Retina (tissue), 1 donor: ENCODE data around the gene FRMPD2.
A peak's percentile ranks its signal among the peaks of the same experiment; 100 is the strongest.
"Not testable (repeated sequence)": the region's sequence is repeated elsewhere in the genome, so short reads cannot be mapped to it uniquely, and the experiment has no call there.

Experiments used
- DNase-seq: peaks from one replicate; pipeline ENCODE4 v3.0.0-alpha.2; 2016

Gene FRMPD2

DNA sequence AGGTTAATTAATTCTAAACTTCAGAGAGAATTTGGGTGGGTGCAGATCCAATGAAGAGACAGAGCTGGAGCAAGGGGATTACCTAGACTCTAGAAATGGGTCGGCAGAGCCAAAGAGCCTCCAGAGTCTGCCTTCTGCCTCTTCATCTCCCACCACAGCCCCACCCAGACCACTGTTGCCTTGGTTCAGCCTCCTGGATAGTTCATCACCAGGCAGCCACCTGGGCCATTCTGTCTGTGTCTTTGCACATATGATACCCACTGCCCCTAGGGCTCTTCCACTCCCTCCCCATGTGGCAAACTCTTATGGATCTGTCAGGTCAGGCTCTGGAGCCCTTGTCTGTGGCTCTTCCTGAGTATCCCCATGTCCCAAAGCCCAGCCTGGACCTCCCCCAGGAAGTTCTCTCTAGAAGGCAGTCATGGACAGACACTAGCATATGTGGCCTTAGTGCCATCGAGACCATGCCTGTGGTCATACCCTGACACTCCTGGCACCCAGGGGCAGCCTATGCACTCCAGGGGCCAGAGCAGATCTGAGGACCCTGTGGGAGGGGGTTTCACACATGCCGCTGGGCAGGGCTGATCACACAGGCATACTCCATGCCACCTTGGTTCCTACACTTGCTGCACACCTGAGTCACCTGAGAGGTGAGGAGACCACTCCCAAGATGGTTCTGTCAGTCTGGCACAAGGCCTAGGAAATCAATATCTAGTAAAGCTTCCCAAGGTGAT, 41.6 kb downstream of the FRMPD2 start:
- no peak for DNase-seq

DNA sequence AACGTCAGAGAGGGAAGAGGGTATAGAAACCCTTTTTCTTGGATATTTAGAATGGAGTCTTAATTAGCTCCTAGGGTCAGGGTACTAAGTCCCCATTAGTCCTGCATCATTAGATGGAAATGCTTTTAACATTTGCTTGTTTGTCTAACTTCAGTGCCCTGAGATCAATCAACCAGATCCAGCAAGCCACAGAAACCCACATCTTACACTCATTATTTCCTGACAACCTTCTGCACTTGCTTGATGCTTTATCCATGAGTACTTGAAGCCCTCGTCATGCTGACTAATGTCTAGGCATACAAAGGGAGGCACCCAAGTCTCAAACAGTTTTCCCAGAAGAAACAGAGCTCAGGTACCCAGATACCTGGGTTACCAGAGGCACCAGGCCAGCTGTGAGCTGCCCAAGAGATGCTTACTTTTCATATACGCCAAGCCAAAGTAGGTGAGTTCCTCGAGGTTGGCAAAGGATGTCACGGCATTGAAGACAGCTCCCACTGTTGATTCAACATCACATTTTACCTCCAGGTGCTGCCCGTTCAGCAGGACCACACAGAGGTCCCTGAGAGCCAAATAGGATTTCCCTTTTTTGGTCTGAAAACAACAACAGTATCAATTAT, 42.7 kb downstream of the FRMPD2 start:
- DNase-seq: no peak

- no peak for DNase-seq
Observed at GRCh38 chr10:48231178-48231577, 43.3 kb downstream of the FRMPD2 start.

DNA sequence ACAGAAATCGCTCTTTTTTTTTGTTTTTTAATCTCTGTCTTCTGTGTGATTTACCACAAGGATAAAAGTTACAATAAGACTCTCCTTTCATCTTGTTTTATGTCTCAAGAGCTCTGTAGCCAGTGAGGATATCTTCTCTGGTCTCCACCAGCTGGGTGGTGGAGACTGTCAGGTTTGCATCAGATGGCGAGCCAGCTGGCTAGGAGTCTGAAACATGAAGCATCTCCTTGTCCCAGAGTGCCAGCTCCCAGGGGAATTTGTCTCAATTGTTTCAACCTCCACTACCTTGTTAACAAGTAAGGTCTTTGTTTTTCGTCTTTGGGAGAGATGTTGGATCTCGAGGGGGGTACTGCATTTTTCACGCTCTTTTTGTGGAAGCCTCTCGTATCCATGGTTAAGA, 47.3 kb downstream of the FRMPD2 start:
- DNase-seq: no peak

DNA sequence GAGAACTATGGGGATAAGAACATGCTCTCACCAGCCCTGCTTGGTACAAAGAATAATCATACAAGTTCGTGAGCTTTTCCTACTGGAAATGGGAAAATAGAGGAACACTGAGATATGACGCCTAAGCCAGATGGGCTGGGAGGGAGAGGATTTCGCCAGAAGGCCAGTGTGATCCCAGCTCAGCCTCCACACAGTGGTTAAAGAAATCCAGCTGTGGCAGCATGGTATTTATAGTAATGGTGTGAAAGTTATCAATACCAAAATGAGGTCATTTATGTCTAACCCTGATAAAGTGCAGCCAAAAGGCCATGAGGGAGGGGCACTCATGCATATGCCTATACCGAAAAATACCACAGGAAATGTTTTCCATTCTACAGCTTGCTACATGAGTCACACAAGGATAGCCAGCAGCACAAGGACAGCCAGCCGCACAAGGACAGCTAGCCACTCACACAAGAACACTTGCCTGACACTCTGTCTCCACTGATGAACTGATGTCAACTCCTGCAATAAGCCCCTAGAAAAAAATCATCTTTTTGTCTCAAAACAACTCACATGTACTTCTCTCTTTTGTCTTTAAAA, 49.4 kb downstream of the FRMPD2 start:
- no peak for DNase-seq

DNA sequence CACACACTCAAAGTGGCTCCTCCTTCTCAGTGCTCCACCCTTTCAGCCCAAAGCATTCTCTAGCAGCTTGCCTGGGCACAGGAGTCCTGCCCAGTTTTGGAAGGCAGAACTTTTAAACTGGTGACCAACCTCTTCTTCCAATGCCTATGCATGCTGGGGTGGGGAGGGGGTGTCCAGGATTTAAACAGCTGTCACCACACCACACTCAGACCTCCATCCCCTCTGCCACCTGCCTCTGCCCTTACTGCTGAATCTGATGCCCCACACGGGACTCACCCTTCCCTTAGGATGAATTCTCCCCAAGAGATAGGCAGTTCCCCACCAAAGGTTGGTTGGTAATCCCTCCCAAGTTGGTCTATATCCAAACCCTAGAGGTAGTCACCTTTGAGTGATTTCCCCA, 50.2 kb downstream of the FRMPD2 start:
- DNase-seq: no peak

DNA sequence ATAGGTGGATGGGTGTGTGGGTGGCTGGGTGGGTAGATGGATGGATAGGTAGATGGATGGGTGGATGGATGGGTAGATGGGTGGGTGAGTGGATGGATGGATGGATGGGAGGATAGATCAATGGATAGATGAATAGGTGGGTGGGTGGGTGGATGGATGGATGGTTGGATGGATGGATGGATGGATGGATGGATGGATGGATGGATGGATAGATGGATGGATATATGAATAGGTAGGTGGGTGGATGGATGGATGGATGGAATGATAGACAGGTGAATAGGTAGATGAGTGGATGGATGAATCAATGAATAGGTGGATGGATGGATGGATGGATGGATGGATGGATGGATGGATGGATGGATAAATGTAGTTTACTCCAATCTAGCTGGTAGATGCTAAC, 52.7 kb downstream of the FRMPD2 start:
- no peak for DNase-seq

DNA sequence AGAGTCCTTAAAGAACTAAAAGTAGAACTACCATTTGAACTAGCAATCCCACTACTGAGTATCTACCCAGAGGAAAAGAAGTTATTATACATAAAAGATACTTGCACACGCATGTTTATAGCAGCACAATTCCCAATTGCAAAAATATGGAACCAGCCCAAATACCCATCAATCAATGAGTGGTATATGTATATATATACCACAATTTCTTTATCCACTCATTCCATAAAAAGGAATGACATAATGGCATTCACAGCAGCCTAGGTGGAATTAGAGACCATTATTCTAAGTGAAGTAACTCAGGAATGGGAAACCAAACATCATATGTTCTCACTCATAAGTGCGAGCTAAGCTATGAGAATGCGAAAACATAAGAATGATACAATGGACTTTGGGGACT, 53.5 kb downstream of the FRMPD2 start:
- DNase-seq: not testable (repeated sequence)

DNA sequence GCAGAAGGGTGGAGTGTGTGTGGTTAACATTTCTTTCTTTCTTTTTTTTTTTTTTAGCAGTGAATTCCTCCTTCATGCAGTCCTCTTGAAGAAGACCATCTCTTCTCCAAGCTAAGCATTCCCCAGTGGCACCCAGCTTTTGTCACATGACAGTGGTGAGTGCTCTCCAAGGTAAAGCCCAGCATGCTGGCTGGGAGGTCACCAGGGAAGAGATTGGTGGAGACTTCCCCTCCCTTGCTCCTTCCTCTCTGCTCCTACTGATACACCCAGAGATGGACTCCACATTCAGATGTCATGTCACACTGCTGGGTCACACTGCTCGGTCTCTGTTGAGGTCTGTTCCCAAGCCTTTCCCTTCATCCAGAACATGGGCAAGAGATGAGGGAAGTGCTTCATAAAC, 55.3 kb downstream of the FRMPD2 start:
- no peak for DNase-seq

GRCh38 chr10:48216744-48217143, 57.8 kb downstream of the FRMPD2 start:
- DNase-seq: no peak

DNA sequence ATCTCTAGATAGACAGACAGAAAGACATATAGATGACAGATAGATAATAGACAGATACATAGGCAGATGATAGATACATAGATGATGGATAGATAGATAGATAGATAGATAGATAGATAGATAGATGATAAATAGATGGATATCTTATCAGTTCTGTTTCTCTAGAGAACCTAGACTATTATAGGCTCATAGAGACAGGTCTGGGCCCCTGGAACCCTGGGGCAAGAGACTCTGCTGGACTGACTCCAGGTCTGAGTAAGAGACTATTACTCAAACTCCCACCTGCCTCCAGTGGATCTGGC, 58.3 kb downstream of the FRMPD2 start:
- no peak for DNase-seq

GRCh38 chr10:48215486-48216203, 58.9 kb downstream of the FRMPD2 start:
- DNase-seq: peak; percentile 43

- DNase-seq: no peak
Observed at GRCh38 chr10:48214716-48215485, 59.6 kb downstream of the FRMPD2 start.

- no peak for DNase-seq
Observed at GRCh38 chr10:48213047-48213446, 61.4 kb downstream of the FRMPD2 start.

- no peak for DNase-seq
Observed at GRCh38 chr10:48211777-48212176, 62.7 kb downstream of the FRMPD2 start.

- no peak for DNase-seq
Observed at GRCh38 chr10:48210966-48211365, 63.5 kb downstream of the FRMPD2 start.

DNA sequence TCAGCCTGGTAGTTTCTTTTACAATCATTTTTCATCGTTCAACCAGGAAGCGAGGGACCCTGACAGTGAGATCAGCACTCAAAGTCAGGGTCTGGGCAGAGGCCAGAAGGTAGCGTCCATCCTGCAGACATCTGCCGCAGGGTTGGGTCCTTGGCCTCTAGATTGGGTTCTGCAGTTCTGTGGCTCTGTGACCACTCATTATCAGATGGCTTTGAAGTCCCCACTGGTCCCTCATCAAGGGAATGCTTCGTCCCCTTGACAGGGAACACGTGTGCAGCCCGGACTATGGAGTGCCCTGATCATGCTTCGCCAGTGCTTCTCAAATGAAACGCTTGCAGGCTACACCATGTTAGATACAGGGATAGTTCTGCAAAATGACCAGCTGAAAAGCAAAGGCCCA, 64.1 kb downstream of the FRMPD2 start:
- DNase-seq: no peak

GRCh38 chr10:48209241-48209640, 65.3 kb downstream of the FRMPD2 start:
- no peak for DNase-seq

- DNase-seq: no peak
Observed at GRCh38 chr10:48207853-48208252, 66.6 kb downstream of the FRMPD2 start.

DNA sequence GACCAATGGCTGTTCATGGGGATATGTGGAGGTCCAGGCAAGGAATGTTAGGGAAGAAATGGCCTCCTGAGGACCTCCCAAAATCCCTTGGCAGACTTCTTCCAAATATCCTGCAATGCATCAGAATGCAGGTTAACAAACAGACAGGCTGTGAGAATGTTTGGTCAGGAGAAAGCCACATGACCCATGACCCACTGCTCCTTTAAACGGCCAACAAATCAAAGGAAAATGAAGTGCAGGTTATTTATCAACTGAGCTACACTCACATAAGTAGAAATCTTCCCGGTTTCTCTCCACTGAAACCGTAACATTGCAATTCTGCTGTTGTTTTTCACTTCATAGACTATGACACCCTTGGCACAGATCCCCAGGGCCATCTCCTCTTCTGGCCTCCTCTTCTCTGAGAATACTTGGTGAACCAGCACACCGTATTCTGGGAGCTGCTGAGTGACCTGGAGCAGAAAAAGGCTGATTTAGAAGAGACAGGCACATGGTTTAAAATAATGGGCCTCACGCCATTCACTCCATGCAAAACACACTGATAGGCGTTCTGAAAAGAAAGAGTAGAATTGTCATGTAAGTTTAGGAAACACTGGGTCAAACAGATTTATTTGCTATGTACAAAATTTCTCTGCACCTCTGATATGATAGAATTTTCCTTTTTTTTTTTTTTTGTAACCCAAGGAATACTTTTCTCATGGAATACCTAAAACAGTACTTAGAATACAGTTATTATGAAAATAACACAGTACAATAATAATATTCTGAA, 67.8 kb downstream of the FRMPD2 start:
- DNase-seq: no peak

- DNase-seq: no peak
Observed at GRCh38 chr10:48205918-48206317, 68.6 kb downstream of the FRMPD2 start.

DNA sequence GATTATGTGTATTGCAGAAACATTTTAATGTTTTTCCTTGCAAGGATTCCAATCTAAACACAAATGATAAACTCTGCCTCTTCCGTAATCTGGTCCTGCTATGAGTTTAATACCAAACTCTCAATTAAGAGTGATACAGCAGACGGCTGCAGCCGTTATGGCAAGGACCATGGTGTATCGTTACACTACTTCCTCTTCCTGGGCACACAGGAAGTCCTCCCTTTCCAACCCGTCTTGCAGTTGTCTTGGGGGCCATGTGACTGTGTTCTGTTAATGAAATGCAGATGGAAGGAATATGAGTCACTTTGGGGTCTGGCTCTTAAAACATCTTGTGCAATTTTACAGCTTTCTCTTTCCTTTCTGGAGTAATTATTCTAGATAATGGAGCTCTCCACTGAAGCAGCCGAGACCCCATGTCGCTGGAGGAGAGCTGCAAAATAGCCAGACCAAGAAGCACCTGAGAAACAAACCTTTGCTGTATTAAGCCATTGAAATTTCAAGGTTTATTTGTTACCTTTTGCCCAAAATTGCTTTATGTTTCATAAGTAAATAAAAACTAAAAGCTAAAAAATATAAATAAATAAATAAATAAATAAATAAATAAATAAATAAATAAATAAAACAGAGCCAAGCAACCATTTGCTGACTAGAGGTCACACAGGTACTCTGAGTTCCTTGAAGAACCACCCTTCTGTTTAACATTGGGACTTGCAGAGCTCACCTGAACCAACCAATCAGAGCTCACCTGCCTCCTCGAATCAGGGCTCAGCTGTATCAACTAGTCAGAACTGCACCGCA, 74.7 kb downstream of the FRMPD2 start:
- DNase-seq: no peak
